Loucy (cell line): ENCODE data around the gene HSBP1L1.

Experiments used
- CTCF ChIP-seq: fragments of 200-600 bp; sonication (generic); conservative IDR thresholded peaks from 2 replicates; pipeline ENCODE4 v1.5.1; 2014; ENCODE audit warnings: mild to moderate bottlenecking, antibody characterized with exemption, low read length
- EZH2phosphoT487 ChIP-seq: fragments of 200-600 bp; IDR thresholded peaks from 2 replicates; pipeline ENCODE4 v1.6.1; 2018; ENCODE audit warnings: antibody characterized with exemption, mild to moderate bottlenecking, moderate library complexity, borderline replicate concordance

GRCh38 chr18:79917853-79918614 lies 46.4 kb upstream of the HSBP1L1 start:
- TF ChIP-seq CTCF (no peak), EZH2phosphoT487 (no peak)
